HG03175 (cell line): ENCODE results near the gene EHMT2.
A peak's percentile ranks its signal among the peaks of the same experiment; 100 is the strongest.
"Not testable (repeated sequence)": the region's sequence is repeated elsewhere in the genome, so short reads cannot be mapped to it uniquely, and the experiment has no call there.

Experiments
- ATAC-seq: cut with Tn5 transposase; IDR thresholded peaks from one replicate; pipeline ENCODE4 v1.9.1; 2021; ENCODE audit warnings: mild to moderate bottlenecking, moderate library complexity; ENCODE audit not compliant: unreplicated experiment

The EHMT2 gene

GRCh38 chr6:31915756-31916155, 18.3 kb upstream of the EHMT2 start:
- no peak for ATAC-seq

GRCh38 chr6:31915351-31915750, 17.9 kb upstream of the EHMT2 start:
- ATAC-seq: no peak

- ATAC-seq: no peak
Observed at GRCh38 chr6:31911826-31912585, 14.5 kb upstream of the EHMT2 start.

- ATAC-seq: not testable (repeated sequence)
Observed at GRCh38 chr6:31909298-31909697, 11.8 kb upstream of the EHMT2 start.

GRCh38 chr6:31908791-31909190, 11.3 kb upstream of the EHMT2 start:
- ATAC-seq: peak; percentile 84

GRCh38 chr6:31908255-31908654, 10.8 kb upstream of the EHMT2 start:
- ATAC-seq: not testable (repeated sequence)

GRCh38 chr6:31907158-31907813, 9.8 kb upstream of the EHMT2 start:
- no peak for ATAC-seq

GRCh38 chr6:31906727-31907126, 9.2 kb upstream of the EHMT2 start:
- ATAC-seq: not testable (repeated sequence)

- ATAC-seq: no peak
Observed at GRCh38 chr6:31906122-31906521, 8.6 kb upstream of the EHMT2 start.

- ATAC-seq: no peak
Observed at GRCh38 chr6:31905041-31905440, 7.5 kb upstream of the EHMT2 start.

- no peak for ATAC-seq
Observed at GRCh38 chr6:31903957-31904356, 6.5 kb upstream of the EHMT2 start.

GRCh38 chr6:31901953-31902643, 4.6 kb upstream of the EHMT2 start, which contains the start of gene ZBTB12:
Gene ZBTB12, minus strand, starts transcription at chr6:31902086. Its CDS starts 781 bp downstream, at chr6:31901305.
- peak; percentile 45 for ATAC-seq

GRCh38 chr6:31901415-31901952, 4.0 kb upstream of the EHMT2 start:
- no peak for ATAC-seq

- ATAC-seq: no peak
Observed at GRCh38 chr6:31900917-31901414, 3.5 kb upstream of the EHMT2 start.

- ATAC-seq: no peak
Observed at GRCh38 chr6:31899882-31900722, 2.6 kb upstream of the EHMT2 start.

- no peak for ATAC-seq
Observed at GRCh38 chr6:31899215-31899614, 1.7 kb upstream of the EHMT2 start.

GRCh38 chr6:31898383-31899011, 999 bp upstream of the EHMT2 start:
- no peak for ATAC-seq

- no peak for ATAC-seq
Observed at GRCh38 chr6:31896856-31897611, 464 bp downstream of the EHMT2 start.

- no peak for ATAC-seq
Observed at GRCh38 chr6:31896493-31896855, 1.0 kb downstream of the EHMT2 start.
